Peyer's patch (tissue), 4 donors: Measurements from ENCODE around the gene UPF2. TPM values are rescaled to one million over a fixed set of nuclear protein-coding genes. Genes with fewer than 3 reads are reported as not detected.
A peak's percentile ranks its signal among the peaks of the same experiment; 100 is the strongest.

Experiments
- DNase-seq, 3 donors: peaks; one replicate each; pipeline ENCODE4 v3.0.0-alpha.2; 2017 to 2019
- H3K27ac ChIP-seq, 4 donors: fragments of 200-600 bp; sonication (generic); one replicate each; pipeline ENCODE4 v1.5.1; 2016 to 2019
- H3K27me3 ChIP-seq, 2 donors: fragments of 200-600 bp; sonication (generic); one replicate each; pipeline ENCODE4 v1.5.1; 2019
- H3K36me3 ChIP-seq, 3 donors: fragments of 200-600 bp; sonication (generic); one replicate each; pipeline ENCODE4 v1.5.1; 2016 to 2019
- H3K4me1 ChIP-seq, 4 donors: fragments of 200-600 bp; sonication (generic); one replicate each; pipeline ENCODE4 v1.5.1; 2016 to 2019
- H3K4me3 ChIP-seq, 4 donors: fragments of 200-600 bp; sonication (generic); 1 replicate in 3 of 4; 2 replicates in 1 of 4; pipeline ENCODE4 v1.5.1; 2016 to 2019; ENCODE audit warnings: mild to moderate bottlenecking in 1 of 4
- H3K9me3 ChIP-seq, 4 donors: fragments of 200-600 bp; sonication (generic); one replicate each; pipeline ENCODE4 v1.5.1; 2016 to 2019; ENCODE audit warnings: mild to moderate bottlenecking in 1 of 4
- POLR2A ChIP-seq, 2 donors: fragments of 450-650 bp; IDR thresholded peaks; one replicate each; pipeline ENCODE4 v1.5.1; 2017; ENCODE audit warnings: antibody characterized with exemption in 2 of 2, mild to moderate bottlenecking in 2 of 2, moderate library complexity in 2 of 2
- total RNA-seq, 4 donors: library from RNA; depleted of rRNA; stranded (reverse); fragments of >200 nt; gene quantifications; one replicate each; pipeline ENCODE4 v1.1.0, GENCODE V29; 2016
- TF ChIP-seq, protein P1 (sequence below), 6 experiments: fragments of 450-650 bp in 4 of 6; fragments of 200-600 bp in 2 of 6; sonication (generic) in 1 of 6; IDR thresholded peaks; one replicate each; pipeline ENCODE4 v1.5.1; 2017 to 2019; ENCODE audit warnings: antibody characterized with exemption in 6 of 6, mild to moderate bottlenecking in 3 of 6, moderate library complexity in 1 of 6

The UPF2 gene
- total RNA-seq, 4 donors from 2014 or later, result 12.6 to 56.1 (median 21.0) TPM

GRCh38 chr10:12062754-12063482, 20.3 kb upstream of the UPF2 start:
- H3K4me1 ChIP-seq, result no peaks in the 10 kb centered on the region
- TF ChIP-seq, protein P1, sequence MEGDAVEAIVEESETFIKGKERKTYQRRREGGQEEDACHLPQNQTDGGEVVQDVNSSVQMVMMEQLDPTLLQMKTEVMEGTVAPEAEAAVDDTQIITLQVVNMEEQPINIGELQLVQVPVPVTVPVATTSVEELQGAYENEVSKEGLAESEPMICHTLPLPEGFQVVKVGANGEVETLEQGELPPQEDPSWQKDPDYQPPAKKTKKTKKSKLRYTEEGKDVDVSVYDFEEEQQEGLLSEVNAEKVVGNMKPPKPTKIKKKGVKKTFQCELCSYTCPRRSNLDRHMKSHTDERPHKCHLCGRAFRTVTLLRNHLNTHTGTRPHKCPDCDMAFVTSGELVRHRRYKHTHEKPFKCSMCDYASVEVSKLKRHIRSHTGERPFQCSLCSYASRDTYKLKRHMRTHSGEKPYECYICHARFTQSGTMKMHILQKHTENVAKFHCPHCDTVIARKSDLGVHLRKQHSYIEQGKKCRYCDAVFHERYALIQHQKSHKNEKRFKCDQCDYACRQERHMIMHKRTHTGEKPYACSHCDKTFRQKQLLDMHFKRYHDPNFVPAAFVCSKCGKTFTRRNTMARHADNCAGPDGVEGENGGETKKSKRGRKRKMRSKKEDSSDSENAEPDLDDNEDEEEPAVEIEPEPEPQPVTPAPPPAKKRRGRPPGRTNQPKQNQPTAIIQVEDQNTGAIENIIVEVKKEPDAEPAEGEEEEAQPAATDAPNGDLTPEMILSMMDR (IDR thresholded peaks at IDR 0.05), result no peak
- no peak for TF ChIP-seq POLR2A (IDR thresholded peaks at IDR 0.05)
- peak overlapping the region in 1 of 4 donors; percentile 1 for H3K4me3 ChIP-seq
- H3K27me3 ChIP-seq, result no peaks in the 10 kb centered on the region
- DNase-seq, result no peak
- H3K27ac ChIP-seq, result peak overlapping the region in 1 of 4 donors; percentile 58
- H3K9me3 ChIP-seq, result no peaks in the 10 kb centered on the region
- H3K36me3 ChIP-seq, result no peaks in the 10 kb centered on the region

DNA sequence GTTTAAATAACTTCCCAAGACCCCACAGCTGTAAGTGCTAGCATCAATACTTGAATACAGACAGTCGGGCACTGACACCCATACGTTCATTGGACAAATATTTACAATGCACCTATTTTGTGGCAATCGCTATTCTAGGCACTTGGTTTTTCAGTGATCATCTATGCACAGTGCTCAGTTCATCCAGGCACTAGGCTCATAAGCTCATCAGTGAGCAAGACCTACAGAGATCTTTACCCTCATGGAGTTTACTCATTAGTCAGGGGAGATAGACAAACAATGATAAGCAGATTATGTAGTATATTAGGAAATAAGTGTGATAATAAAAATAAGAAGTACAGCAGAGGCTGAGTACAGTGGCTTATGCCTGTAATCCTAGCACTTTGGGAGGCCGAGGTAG, 18.5 kb upstream of the UPF2 start:
- Histone ChIP-seq H3K36me3 (no peaks in the 10 kb centered on the region), H3K27ac (no peak overlapping the region), H3K4me3 (no peak overlapping the region), H3K9me3 (no peaks in the 10 kb centered on the region), H3K4me1 (no peaks in the 10 kb centered on the region), H3K27me3 (no peaks in the 10 kb centered on the region)
- no peak for DNase-seq
- TF ChIP-seq, protein P1 (IDR thresholded peaks at IDR 0.05), result no peak
- TF ChIP-seq POLR2A (IDR thresholded peaks at IDR 0.05), result no peak

DNA sequence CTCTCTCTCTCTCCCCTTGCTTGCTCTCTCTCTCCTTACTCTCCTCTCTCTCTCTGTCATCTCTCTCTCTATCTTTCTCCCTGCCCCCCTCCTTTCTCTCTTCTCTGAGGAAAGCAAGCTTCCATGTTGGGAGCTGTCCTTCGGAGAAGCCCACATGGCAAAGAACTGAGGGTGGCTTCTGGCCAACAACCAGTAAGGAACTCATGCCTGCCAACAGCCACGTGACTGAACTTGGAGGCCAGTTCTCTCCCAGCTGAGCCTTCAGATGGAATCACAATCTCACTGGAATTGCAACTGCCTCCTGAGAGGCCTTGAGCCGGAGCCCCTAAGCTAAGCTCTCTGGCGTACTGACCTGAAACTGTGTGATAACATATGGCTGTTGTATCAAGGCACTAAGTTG, 14.1 kb upstream of the UPF2 start:
- H3K27ac ChIP-seq, result no peak overlapping the region
- H3K4me3 ChIP-seq, result no peak overlapping the region
- no peaks in the 10 kb centered on the region for H3K9me3 ChIP-seq
- H3K36me3 ChIP-seq, result no peaks in the 10 kb centered on the region
- TF ChIP-seq POLR2A (IDR thresholded peaks at IDR 0.05), result no peak
- TF ChIP-seq, protein P1 (IDR thresholded peaks at IDR 0.05), result no peak
- no peaks in the 10 kb centered on the region for H3K27me3 ChIP-seq
- DNase-seq, result no peak
- H3K4me1 ChIP-seq, result no peaks in the 10 kb centered on the region

DNA sequence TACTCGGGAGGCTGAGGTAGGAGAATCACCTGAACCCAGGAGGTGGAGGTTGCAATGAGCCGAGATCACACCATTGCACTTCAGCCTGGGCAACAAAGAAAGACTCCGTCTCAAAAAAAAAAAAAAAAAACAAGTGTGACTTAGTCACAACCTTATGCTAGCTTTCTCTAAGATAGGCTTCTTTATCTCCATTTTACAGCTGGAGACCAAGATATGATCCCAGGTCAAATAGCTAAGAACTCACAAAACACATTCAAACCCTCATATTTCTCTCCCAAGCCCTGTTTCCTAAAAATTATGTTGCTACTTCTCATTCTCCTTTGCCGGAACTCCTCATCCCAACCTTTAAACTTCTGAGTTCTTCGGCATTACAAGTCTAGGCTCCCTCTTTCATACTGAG, 13.1 kb upstream of the UPF2 start:
- TF ChIP-seq, protein P1 (IDR thresholded peaks at IDR 0.05), result no peak
- TF ChIP-seq POLR2A (IDR thresholded peaks at IDR 0.05), result no peak
- Histone ChIP-seq H3K36me3 (no peaks in the 10 kb centered on the region), H3K27ac (no peak overlapping the region), H3K4me1 (no peaks in the 10 kb centered on the region), H3K9me3 (no peaks in the 10 kb centered on the region), H3K27me3 (no peaks in the 10 kb centered on the region), H3K4me3 (no peak overlapping the region)
- DNase-seq, result no peak

DNA sequence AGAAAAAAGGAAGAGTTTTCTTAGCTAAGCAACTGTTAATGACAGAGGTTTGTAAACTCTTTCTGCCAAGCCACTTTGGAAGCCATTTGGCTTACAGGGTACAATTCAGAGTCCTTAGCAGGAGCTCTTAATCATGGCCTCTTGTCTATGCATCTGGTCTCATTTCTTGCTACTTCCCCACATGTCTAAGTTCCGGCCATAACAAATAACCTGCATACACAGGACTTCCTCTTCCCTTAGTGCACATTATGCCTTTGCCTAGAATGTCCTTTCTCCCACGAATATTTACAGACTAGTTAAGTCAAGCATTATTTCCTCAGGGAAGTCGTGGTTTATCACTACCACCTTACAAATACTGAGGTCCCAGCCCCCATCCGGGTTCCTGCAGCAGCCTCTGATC, 8.6 kb upstream of the UPF2 start:
- H3K4me1 ChIP-seq, result no peaks in the 10 kb centered on the region
- DNase-seq, result no peak
- peak overlapping the region in 2 of 4 donors; percentile 30 to 44 for H3K27ac ChIP-seq
- no peak for TF ChIP-seq POLR2A (IDR thresholded peaks at IDR 0.05)
- TF ChIP-seq, protein P1 (IDR thresholded peaks at IDR 0.05), result no peak
- H3K4me3 ChIP-seq, result no peak overlapping the region
- H3K27me3 ChIP-seq, result no peaks in the 10 kb centered on the region
- no peaks in the 10 kb centered on the region for H3K36me3 ChIP-seq
- no peaks in the 10 kb centered on the region for H3K9me3 ChIP-seq
